HEK293 (cell line): ENCODE data around the gene S100A16.

Source experiments
- CTCF ChIP-seq: fragments of 450-650 bp; formaldehyde crosslinking; IDR thresholded peaks from 2 replicates; pipeline ENCODE4 v1.5.1; 2016; ENCODE audit warnings: missing biosample characterization, missing genetic modification characterization
- REST ChIP-seq: fragments of 450-650 bp; formaldehyde crosslinking; IDR thresholded peaks from 2 replicates; pipeline ENCODE4 v1.5.1; 2016; ENCODE audit warnings: missing biosample characterization, missing genetic modification characterization
- TSHZ1 ChIP-seq: fragments of 450-650 bp; formaldehyde crosslinking; IDR thresholded peaks from 2 replicates; pipeline ENCODE4 v1.5.1; 2016; ENCODE audit warnings: missing biosample characterization, missing genetic modification characterization, borderline replicate concordance

GRCh38 chr1:153563483-153563901 lies 49.4 kb downstream of the S100A16 start:
- no peak for TF ChIP-seq REST
- TF ChIP-seq TSHZ1, result no peak
- no peak for TF ChIP-seq CTCF (tag by site-specific recombination)
